HG02642 (cell line): ENCODE data around the gene ASNS.
"Not testable (repeated sequence)": the region's sequence is repeated elsewhere in the genome, so short reads cannot be mapped to it uniquely, and the experiment has no call there.

ENCODE experiments used
- ATAC-seq: cut with Tn5 transposase; IDR thresholded peaks from one replicate; pipeline ENCODE4 v1.9.1; 2021; ENCODE audit warnings: mild to moderate bottlenecking; ENCODE audit not compliant: unreplicated experiment, poor library complexity

ASNS gene, protein sequence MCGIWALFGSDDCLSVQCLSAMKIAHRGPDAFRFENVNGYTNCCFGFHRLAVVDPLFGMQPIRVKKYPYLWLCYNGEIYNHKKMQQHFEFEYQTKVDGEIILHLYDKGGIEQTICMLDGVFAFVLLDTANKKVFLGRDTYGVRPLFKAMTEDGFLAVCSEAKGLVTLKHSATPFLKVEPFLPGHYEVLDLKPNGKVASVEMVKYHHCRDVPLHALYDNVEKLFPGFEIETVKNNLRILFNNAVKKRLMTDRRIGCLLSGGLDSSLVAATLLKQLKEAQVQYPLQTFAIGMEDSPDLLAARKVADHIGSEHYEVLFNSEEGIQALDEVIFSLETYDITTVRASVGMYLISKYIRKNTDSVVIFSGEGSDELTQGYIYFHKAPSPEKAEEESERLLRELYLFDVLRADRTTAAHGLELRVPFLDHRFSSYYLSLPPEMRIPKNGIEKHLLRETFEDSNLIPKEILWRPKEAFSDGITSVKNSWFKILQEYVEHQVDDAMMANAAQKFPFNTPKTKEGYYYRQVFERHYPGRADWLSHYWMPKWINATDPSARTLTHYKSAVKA

DNA sequence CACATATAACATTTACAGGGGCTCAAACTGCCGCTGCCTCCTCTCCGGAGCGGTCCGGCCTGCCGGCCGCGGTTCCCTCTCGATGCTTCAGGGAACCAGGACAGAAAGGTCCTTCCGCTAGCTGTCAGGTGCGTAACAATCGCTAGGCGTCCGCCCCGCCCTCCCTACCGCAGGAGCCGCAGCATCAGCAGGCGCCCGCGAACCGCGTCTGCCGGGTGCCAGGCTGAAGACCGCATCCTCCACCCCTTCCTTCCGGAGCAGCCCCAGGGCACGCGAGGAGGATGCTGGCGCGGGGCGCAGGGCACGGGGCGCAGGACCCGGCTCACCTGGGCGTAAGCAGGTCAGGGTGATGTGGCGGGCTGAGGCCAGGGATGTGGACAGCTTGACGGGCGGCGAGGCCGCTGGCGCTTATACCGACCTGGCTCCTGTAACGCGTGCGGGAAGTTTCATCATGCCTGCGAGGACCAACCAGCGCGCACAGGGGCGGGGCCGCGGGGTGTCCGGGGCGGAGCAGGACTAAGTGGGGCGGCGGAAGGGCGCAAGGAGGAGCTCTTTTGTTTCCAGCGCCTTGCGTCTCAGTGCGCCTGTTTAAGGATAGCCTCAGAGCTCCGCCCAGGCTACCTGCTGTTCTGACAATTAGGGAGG, at the start of gene ASNS:
Gene ASNS, minus strand, starts transcription at position 384 of the 645 bp plus-strand sequence. CDS start 3,252 bp downstream, outside the sequence.
- ATAC-seq, result peak; percentile 99

GRCh38 chr7:97921254-97921653, 49.0 kb upstream of the ASNS start:
- not testable (repeated sequence) for ATAC-seq

DNA sequence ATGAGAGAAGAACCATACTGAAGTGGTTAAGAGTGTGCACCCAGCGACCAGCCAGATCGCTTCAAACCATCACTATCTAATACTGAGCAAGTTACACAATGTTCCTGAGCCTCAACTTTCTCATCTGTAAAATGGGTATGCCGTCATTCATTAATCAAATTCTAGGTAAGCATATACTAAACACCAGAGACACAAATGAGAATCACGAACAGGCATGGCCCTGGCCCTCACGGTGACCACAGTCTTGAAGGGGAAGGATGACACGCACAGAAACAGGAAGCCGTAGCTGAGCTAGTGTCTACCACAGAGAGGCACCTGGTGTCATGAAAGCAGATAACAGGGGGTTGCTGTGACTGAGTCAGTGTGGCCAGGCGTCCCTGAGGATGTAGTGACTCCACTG, 43.1 kb upstream of the ASNS start:
- ATAC-seq, result not testable (repeated sequence)

- not testable (repeated sequence) for ATAC-seq
These were observed 40.1 kb upstream of the ASNS start for GRCh38 chr7:97912294-97912693.

- ATAC-seq, result not testable (repeated sequence)
These were observed 24.7 kb upstream of the ASNS start for GRCh38 chr7:97896893-97897292.

DNA sequence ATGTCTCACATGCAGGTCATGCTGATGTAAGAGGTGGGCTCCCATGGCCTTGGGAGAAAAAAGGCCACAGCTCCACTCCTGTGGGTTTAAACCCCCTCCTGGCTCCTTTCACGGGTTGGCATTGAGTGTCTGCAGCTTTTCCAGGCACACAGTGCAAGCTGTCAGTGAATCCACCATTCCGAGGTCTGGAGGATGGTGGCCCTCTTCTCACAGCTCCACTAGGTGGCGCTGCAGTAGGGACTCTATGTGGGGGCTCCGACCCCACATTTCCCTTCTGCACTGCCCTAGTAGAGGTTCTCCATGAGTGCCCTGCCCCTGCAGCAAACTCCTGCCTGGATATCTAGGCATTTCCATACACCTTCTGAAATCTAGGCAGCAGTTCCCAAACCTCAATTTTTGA, 19.5 kb upstream of the ASNS start:
- ATAC-seq, result not testable (repeated sequence)

DNA sequence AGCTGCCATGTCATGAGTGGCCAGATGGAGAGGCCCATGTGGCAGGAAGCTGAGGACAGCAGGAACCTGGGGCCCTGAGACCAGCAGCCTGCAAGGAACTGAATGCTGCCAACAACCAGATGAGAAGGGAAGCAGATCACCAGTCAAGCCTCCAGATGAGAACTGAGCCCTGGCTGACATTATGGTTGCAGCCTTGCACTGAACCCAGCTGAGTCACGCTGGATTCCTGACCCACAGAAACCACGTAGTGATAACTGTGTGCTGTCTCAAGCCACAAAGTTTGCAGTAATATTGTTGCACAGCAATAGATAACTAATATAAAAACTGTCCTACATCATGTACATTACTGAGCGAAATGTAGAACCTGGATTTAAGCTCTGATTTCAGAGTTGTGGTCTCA, 7.3 kb upstream of the ASNS start:
- not testable (repeated sequence) for ATAC-seq

GRCh38 chr7:97874894-97875293, 2.7 kb upstream of the ASNS start:
- not testable (repeated sequence) for ATAC-seq

DNA sequence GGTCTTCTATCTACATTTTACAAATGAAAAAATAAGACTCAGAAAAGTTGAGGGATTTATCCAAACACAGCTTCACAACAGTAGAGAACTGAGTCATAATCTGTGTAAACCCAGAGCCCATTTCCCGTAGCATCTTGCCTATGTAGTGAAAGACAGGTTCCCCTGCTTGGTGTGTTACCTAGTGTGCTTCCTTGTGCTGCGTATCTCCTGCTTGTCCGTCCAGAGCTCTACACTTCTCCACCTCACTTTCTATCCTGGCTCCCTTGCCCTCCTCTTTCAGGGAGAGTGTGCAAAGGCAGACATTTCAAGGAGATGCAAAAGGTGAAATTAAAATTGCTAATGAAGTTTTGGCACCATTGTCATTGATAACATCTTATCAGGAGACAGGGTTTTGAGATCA, 1.4 kb upstream of the ASNS start:
- no peak for ATAC-seq

DNA sequence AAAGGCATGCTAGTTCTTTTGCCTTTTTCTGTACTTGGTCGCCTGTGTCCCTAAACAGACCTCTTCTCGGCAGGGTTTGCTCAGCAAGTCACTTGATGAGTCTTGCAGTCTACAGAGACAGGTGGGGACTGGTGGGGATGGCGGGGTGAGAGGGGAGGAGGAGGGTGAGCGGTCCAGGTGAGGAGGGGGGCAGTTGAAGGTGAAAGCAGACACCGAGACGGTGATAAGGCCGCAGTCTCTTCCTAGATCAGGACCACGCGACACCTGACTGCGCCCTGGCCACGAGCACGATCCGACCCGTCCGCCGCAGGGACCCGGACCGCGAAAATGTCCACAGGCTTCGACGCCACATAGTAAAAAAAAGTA, 566 bp downstream of the ASNS start:
- no peak for ATAC-seq

GRCh38 chr7:97868788-97869187, 3.4 kb downstream of the ASNS start:
- no peak for ATAC-seq

GRCh38 chr7:97868314-97868713, 3.9 kb downstream of the ASNS start:
- ATAC-seq, result no peak

GRCh38 chr7:97865104-97865503, 7.1 kb downstream of the ASNS start:
- no peak for ATAC-seq

GRCh38 chr7:97859606-97860204, 12.5 kb downstream of the ASNS start:
- ATAC-seq, result no peak

DNA sequence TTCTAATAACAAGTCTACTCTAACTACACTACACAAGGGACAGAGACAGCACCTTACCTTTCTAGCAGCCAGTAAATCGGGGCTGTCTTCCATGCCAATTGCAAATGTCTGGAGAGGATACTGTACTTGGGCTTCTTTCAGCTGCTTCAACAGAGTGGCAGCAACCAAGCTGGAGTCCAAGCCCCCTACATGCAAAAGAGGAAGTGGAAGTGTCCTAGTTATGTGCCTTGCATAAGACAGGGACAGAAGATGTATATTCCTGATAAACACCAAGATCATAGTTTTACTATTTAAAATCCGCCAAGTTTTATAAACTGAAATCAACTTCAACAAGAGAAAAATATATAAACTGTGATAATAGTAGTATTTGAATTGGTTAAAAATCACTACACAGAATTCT, 14.0 kb downstream of the ASNS start:
- ATAC-seq, result no peak

GRCh38 chr7:97857544-97857943, 14.7 kb downstream of the ASNS start:
- no peak for ATAC-seq

DNA sequence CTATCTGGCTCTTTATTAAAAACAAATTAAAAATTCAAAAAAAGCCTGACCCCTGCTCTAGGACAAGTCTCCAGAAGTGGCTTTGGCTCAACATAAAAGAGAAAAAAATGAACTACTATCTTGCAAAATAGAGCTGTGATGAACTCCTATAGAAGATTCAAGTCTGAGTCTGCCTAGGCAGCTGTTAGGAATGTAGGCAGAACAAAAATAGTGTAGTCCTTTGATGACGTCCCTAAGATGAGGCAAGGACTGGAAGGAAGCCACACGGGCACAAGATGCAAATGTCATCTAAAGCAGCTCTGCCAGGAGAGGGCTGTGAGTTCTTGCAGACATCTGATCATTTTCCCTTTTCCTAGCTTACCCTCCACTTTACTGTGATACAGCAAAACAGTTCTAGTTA, 20.5 kb downstream of the ASNS start:
- no peak for ATAC-seq

DNA sequence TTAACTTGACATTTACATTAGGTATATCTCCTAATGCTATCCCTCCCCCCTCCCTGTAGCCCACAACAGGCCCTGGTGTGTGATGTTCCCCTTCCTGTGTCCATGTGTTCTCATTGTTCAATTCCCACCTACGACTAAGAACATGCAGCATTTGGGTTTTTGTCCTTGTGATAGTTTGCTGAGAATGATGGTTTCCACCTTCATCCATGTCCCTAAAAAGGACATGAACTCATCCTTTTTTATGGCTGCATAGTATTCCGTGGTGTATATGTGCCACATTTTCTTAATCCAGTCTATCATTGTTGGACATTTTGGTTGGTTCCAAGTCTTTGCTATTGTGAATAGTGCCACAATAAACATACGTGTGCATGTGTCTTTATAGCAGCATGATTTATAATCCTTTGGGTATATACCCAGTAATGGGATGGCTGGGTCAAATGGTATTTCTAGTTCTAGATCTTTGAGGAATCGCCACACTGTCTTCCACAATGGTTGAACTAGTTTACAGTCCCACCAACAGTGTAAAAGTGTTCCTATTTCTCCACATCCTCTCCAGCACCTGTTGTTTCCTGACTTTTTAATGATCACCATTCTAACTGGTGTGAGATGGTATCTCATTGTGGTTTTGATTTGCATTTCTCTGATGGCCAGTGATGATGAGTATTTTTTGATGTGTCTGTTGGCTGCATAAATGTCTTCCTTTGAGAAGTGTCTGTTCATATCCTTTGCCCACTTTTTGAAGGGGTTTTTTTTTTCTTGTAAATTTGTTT, 21.8 kb downstream of the ASNS start:
- not testable (repeated sequence) for ATAC-seq

- no peak for ATAC-seq
These were observed 24.4 kb downstream of the ASNS start for GRCh38 chr7:97847791-97848190.

- no peak for ATAC-seq
These were observed 25.3 kb downstream of the ASNS start for GRCh38 chr7:97846945-97847344.
